SU-DHL-6 (cell line): ENCODE data around the gene PDE4D.
"Not testable (repeated sequence)": the region's sequence is repeated elsewhere in the genome, so short reads cannot be mapped to it uniquely, and the experiment has no call there.

Experiments
- EZH2phosphoT487 ChIP-seq: fragments of 200-600 bp; sonication (generic), shearing (Covaris generic); conservative IDR thresholded peaks from 2 replicates; pipeline ENCODE4 v1.6.1; 2018; ENCODE audit warnings: mild to moderate bottlenecking, antibody characterized with exemption, low read length, moderate library complexity, mixed read lengths
- TF ChIP-seq, protein P1 (sequence below): fragments of 200-600 bp; sonication (generic); IDR thresholded peaks from one replicate; pipeline ENCODE4 v1.5.1; 2017; ENCODE audit warnings: antibody characterized with exemption, mild to moderate bottlenecking, low read length, moderate library complexity; ENCODE audit not compliant: insufficient read depth, poor library complexity, severe bottlenecking

DNA sequence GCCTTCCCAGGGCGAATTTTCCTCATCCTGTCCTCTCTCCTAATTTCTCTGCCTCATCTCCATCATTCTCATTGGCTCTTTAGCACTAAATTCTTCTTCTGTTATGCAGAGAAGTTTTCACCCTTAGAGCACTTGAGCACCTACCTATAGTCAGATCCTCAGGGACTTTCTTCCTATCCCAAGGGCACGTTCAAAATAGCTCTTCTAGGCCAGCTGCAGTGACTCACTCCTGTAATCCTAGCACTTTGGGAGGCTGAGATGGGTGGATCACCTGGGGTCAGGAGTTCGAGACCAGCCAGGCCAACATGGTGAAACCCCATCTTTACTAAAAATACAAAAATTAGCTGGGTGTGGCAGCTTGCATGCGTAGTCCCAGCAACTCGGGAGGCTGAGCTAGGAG lies 320.0 kb downstream of the PDE4D start:
- TF ChIP-seq, protein P1, sequence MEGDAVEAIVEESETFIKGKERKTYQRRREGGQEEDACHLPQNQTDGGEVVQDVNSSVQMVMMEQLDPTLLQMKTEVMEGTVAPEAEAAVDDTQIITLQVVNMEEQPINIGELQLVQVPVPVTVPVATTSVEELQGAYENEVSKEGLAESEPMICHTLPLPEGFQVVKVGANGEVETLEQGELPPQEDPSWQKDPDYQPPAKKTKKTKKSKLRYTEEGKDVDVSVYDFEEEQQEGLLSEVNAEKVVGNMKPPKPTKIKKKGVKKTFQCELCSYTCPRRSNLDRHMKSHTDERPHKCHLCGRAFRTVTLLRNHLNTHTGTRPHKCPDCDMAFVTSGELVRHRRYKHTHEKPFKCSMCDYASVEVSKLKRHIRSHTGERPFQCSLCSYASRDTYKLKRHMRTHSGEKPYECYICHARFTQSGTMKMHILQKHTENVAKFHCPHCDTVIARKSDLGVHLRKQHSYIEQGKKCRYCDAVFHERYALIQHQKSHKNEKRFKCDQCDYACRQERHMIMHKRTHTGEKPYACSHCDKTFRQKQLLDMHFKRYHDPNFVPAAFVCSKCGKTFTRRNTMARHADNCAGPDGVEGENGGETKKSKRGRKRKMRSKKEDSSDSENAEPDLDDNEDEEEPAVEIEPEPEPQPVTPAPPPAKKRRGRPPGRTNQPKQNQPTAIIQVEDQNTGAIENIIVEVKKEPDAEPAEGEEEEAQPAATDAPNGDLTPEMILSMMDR: not testable (repeated sequence)
- not testable (repeated sequence) for TF ChIP-seq EZH2phosphoT487
